Measurements from ENCODE around the gene GGA2.
"Not testable (repeated sequence)": the region's sequence is repeated elsewhere in the genome, so short reads cannot be mapped to it uniquely, and the experiment has no call there.

Gene GGA2

DNA sequence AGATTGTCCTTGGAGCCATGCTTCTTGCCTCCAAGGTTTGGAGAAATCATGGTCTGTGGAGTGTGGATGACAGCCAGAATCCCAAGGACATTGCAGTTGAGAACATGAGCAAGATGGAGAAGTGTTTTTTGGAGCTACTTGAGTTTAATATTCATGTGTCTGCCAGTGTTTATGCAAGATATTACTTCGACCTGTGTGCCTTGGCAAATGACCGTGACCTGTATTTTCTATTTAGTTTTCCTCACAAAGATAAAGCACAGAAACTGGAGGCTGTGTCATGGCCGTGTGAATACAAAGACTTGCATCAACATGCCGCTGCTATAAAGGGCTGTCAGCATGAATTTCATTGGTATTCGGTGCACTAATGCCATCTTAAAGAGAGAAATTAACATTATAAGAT is 9.0 kb downstream of the GGA2 start:
- FAIRE-seq = no peak

DNA sequence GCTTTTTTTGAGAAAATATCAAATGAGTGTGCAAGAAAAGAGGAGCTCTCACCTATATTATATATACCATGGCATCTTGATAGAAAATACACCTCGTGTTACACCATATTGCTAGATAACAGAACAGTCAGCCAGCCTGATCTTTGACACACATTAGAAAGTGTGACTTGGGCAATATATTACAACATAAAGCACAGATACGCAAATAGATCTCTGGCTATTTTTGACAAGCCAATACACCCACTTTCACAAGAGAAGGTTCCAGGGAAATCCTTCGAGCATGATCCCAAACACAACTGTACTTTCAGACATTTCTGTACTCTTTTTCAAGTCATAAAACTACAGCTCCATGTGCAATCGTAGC is 9.4 kb downstream of the GGA2 start:
- FAIRE-seq = no peak

DNA sequence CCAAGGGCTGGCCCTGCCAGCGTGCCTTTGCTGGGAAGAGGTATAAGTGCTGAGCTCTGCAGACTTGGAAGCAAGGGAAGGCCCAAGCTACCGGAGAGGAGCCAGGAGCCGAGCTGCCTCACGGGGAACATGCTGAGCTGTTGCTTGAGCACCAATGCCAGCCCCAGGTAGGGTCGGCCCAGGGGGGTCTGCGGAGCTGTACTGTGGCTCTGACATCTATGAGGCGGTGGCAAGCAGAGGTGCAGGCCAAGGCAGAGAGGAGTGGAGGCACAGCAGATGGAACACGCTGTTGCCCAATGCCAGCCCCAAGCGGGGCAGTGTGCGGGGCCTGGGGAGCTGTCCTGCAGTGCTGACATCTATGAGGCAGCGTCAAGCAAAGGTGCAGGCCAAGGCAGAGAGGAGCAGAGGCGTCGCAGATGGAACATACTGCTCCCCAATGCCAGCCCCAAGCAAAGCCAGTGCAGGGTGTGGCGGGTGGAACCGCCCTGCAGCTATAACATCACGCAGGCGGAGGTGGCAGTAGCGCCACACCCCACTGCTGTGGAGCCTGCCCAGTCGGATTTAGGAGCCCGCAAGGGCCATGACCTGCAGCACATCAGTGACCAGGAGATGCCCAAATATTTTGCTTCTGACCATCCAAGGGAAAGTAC is 10.0 kb downstream of the GGA2 start:
- FAIRE-seq = no peak

DNA sequence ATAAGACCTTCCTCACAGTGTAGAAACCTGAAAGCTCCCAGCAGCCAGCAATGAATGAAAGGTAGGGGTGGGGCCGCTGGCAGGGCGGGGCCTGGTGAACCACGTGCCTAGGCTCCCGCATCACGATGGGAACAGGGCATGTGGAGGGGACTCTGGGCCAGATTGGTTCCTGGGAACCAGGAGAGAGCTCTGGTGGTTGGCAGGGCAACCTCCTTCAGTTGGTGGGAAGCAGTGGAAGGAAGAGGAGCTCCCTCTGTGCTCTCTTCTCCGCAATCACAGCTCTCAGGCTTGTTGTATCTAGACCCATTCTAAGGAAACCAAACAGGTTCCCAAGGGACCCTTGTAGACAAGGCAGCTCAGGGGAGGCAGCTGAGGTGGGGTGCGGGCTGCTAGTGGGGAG is 10.5 kb downstream of the GGA2 start:
- no peak for FAIRE-seq

DNA sequence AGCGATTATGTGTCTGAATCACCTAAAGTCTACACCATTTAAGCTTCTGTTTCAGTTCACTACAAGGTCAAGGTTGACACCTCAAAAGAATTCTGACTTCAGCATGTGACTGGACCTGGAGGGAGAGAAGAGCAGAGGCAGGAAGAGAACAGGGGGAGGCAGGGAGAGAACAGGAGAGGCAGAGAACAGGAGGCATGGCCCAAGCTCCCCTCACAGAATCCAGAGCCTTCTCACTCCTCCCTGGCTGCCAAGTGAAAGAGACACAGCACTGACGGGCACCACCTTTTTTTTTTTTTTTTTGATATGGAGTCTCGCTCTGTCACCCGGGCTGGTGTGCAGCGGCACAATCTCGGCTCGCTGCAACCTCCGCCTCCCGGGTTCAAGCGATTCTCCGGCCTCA is 11.4 kb downstream of the GGA2 start:
- FAIRE-seq = no peak

DNA sequence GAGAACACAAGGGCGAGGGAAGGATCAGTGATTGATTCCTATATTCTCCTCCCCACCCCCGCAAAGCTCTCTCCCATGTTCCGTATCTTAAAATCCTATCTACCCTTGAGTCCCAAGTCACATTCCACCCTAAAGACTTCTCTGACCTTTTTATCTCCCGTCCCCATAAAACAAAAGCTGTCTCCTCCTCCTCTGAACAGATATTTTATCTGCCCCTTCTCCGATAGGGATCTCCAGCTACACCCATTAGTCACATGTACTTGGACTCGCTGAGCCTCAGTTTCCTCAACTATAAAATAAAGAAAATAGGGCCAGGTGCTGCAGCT is 12.8 kb downstream of the GGA2 start:
- no peak for FAIRE-seq

DNA sequence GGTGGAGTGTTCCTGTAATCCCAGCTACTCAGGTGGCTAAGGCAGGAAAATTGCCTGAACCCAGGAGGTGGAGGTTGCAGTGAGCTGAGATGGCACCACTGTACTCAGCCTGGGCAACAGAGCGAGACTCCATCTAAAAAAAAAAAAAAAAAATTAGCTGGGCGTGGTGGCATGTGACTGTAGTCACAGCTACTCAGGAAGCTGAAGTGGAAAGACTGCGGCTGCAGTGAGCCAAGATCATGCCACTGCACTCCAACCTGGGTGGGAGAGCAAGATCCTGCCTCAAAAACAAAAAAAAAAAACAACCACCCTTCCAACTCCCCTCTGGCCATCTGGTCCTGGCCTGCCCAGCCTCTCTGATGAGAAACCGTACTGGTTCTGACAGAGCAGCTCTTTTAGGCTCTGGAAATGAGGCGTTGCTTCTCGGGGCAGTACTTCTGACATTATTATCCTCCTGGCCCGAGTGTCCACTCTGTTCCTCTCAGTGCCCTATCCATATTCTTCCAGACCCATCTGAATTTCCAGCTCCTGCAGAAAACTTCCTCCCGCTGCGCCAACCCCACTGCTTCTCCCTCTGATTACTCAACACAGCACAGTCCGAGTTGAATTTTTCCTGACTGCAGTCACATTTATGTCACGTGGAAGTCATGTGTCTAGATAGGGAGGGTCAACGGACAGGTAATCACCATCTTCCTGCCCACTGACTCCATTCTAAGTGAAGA is 13.3 kb downstream of the GGA2 start:
- no peak for FAIRE-seq

DNA sequence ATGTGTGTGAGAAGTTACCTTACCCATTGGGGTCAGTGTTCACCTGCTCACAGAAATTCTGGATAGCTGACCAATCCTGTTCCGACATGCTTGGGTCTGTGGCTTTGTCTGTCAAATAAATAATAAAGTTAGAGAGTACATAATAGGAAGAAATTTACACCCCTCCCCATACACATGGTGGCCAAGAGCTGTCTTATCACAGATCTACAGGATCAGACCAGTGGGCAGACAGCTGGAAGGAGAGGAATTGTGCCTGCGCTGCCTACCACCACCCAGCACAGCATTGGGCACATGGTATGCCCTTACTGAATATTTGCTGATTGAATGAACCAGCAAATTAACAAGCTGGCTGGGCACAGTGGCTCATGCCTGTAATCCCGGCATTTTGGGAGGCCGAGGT is 14.6 kb downstream of the GGA2 start:
- FAIRE-seq = no peak

DNA sequence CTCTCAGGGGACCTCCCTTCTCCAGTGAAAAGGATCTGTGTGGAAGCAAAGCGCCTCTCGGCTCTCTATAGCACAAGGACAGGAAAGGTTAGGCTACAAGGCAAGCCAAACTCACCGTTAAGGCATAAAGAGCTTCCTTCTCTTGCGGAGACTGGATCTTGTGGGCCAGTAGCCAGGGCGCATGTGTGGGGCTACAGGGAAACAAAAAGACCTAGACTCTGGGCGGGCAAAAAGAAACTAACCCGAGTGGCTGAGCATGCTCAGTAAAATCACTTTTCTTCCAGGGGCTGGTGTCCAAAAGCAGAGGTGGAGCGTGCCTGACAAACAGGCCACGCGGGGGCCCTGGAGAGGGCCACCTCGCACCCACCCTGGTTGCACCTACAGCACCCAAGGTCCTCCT is 16.1 kb downstream of the GGA2 start:
- FAIRE-seq = no peak

DNA sequence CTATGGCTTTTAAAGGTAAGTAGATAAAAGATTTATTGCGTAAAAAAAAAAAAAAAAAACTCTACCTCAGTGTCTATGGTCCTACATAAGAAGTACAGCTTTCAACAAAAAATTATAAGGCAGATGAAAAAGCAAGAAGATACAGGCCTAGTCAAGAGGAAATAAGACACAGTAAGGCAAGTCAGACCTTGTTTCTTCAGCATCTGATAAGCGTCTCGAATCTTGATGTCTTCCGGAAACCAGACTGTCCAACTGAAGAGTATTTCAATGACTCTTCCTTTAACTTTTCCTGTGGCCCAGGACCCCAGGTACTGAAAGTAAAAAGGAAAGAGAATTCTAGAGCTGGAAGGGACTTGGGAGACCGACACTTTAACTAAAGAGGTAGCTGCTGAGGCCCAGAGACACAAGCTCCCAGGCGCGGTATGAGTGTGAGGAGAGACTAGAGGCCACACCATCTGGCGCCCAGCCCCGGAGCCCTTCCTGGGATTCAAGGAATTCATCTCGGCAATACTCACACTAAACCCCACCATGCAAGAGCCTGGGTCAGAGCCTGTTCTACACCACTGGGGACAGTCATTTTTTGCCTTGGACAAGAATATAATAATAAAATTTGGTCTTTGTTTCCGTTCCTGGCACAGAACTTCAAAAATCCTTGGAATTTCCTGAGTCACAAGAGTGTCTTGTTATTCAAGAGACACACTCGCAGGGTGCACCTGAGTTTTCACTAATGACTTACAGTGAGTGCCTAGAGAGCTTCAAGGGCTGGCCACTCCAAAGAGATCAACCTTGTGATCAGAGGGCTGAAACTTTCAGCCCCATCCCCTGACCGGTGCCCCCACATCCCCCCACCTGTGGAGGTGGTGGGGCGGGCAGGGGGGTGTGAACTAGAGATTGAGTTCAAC is 18.6 kb downstream of the GGA2 start:
- no peak for FAIRE-seq

DNA sequence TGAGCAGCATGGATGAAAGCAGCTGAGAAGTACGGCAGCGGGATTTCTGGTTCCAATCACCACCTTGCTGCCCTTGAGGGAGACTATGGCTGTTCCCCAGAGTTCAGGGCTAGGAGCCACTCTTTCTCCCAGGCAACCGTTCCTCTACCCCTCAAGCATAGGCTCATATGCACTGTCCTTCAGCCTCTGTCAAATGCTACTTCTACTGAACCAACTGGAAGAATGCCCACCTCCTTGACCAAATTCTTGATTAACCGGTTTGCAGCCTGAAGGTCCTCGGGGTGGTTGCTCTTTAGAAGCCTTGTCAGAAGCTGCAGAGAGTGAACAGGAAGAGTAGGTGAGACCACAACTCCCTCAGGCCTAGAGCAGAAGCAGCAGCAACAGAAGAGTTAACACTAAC is 23.8 kb downstream of the GGA2 start:
- FAIRE-seq = no peak

DNA sequence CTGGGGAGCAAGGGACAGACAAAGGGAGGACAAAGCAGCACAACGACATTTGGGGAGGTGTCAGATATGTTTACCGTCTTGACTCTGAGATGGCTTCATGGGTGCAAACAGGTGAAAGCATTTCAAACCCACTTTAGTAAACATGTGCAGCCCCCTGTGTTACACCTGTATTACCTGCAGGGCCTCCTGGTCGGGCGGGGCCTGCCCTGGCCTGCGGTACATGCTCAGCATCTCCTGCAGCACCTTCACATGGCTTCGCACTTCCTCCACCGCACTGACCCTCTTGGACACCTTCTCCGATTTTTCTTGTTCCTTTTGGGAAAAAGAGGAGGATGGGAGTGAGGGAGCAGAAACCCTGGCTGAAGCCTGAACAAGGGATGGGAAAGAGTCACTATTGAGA is 24.5 kb downstream of the GGA2 start:
- FAIRE-seq = no peak

DNA sequence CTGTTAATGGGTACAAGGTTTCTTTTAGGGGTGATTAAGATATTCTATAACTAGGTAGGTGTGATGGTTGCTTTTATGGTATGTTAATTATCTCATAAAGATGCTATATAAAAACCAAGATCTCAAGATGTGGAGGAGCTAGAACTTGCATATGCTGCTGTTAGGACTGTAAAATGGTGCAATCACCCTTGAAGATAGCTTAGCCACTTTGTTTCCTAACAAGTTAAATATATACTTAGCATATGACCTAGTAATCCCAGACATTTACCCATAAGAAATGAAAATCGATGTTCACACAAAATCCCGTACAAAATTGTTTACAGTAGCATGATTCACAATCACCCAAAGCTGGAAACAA is 25.1 kb downstream of the GGA2 start:
- FAIRE-seq = no peak

DNA sequence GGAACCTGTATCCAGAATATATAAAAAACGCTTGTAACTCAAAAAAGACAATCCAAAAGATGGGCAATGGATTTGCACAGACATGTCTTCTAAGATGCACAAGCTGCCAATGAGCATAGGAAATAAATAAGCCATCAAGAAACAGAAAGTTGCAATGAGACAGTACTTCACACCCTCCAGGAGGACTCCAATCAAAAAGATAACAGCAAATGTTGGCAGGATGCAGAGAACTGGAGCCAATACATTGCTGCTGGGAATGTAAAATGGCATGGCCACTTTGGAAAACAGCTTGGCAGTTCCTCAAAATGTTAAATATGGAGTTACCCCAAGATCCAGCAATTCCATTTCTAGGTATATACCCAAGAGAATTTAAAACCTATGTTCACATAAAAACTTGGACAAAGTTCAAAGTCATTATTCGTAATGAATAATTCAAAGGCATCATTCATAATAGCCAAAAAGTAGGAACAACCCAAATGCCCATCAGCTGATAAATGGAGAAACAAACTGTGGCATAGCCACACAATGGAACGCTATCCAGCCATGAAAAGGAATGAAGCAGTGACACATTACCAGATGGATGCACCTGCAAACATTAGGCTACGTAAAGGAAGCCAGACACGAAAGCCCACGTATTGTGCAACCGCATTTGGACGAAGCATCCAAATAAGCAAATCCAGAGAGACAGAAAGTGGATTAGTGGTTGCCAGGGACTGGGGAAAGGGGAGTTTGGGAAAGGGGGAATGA is 25.6 kb downstream of the GGA2 start:
- no peak for FAIRE-seq

DNA sequence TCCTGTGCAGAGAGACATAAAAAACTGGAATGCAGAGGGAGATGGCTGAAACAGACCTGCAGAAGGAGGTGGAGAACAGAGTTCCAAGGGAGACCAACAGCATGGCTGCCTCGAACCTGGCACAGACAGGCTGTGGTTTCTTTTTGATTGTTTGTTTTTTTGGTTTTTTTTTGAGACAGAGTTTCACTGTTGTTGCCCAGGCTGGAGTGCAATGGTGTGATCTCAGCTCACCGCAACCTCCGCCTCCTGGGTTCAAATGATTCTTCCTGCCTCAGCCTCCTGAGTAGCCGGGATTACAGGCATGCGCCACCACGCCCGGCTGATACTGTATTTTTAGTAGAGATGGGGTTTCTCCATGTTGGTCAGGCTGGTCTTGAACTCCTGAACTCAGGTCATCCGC is 26.8 kb downstream of the GGA2 start:
- FAIRE-seq = not testable (repeated sequence)

DNA sequence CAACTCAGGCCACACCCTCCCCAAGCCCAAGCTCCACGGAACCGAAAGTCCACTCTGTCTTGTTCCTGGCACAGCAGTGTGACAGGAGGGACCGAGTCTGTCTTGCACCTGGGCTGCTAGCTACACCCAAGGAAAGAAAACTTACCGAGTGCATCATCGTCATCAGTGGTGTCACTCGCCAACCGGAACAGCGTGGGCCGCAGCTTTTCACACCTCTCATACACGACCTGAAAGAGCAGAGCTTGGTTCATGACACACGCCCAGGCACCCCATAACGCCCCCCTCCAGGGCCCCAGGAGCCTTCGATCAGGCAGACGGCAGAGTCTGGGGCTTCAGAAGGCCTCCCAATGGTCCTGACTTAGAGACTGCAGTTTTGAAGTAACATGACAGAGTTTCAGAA is 27.5 kb downstream of the GGA2 start:
- no peak for FAIRE-seq

DNA sequence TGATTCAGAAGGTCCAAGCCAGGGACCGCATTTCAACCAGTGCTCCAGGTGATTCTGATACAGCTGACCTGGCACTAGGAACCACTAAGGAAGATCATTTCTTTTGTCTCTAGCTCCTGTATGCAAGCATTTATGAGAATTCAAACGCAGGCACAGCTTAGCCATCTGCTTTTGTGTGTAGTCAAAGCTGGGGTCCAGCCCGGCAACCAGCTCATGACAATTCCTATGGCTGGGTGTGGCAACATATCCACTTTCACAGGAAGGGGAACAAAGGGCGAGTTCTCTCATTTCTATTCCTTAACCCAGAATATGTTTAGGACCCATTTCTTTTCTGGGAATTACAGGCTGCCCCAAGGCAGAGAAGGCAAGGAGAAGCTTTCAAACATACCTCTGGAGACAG is 30.0 kb downstream of the GGA2 start:
- FAIRE-seq = no peak

DNA sequence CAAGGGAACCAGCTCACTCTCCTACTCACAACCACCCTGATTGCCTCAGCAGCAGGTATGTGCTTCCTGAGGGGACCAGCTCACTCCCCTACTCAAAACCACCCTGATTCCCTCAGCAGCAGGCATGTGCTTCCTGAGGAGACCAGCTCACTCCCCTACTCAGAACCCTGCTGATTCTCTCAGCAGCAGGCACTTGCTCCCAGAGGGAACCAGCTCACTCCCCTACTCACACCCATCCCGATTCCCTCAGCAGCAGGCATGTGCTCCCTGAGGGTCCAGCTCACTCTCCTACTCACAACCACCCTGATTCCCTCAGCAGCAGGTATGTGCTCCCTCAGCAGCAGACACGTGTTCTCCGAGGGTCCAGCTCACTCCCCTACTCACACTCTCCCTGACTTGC is 31.2 kb downstream of the GGA2 start:
- FAIRE-seq = no peak

DNA sequence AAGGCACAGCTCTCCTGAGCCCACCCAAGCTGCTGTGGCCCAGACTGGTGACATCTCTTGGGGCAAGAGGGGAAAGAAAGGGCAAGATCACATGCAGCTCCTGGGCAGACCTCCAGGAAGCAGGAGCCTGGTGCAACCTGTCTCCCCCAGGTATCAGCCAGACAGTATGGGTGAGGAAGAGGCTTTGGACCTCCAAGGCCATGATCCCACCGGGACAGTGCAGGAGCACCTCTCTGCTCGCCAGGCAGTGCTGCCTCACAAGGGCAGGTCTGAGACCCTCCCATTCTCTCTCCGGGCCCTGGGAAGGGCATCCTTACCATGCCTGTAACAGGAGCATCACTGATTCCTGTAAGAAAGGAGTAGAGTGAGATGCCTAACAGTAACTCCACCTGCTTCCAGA is 31.7 kb downstream of the GGA2 start:
- FAIRE-seq = no peak

DNA sequence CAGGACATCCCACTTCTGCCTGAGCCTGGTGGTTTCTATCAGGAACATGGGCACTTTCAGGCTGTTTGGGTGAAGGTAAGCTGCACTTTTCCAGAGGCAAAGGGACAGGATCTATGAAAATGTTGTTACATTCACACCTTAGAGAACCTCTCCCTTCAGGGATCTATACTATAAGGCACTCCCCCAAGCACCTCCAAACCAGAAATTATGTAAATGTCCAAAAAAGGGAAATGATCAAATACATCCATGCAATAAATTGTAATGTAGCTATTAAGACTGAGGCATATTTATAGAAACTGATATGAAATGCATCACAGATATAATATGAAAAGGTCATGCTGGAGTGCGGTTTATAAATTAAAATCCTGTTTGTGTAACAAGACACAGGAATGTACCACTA is 34.0 kb downstream of the GGA2 start:
- no peak for FAIRE-seq

DNA sequence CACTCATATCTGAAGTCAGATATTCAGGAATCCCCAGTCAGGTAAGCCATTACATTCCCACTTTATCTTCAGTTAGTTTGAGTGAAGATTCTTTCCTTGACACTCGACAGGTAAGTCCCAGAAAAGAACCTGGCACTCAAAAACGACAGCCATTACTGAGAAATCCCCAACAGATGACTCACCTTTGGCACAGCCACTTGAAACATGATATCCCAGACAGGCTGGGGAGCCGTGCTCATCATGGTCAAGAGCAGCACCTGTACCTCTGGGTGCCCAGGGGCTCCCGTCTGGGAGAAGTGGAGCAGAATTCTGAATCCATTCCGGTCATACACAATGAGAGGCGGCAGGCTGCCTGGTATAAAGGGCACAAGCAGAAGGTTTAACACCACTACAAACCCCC is 40.5 kb downstream of the GGA2 start:
- FAIRE-seq = no peak

DNA sequence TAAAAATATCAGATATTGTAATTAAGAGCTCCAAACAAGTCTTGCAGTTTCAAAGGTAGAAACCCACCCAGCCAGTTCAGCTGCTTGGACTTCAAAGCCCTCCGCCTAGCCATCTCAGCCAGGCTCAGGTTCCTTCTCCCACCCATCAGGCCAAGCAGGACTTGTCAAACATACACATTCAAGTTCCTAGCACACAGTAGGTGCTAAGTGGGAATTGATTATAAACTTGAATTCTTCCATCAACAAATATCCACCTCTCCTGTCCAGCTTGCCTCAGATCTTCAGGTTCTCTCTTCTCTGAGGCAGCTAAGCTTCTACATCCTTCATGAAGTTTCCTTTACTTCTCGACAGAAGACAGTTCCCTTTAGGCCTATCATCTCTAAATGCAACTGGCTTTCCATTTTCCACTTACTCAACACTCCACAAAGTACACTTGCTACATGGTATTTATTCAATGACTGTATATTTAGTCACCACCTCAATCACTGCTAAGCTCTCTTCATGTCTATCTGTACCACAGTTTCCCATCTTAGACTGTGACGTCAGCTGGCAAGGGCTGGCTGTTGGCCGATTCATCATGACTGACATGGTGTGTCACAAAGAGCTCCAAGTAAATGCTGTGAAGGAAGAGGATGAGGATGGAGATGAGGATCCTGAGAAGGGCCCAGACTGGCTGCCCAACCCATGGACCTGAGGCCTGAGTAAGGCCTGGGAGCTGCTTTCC is 44.0 kb downstream of the GGA2 start:
- no peak for FAIRE-seq

DNA sequence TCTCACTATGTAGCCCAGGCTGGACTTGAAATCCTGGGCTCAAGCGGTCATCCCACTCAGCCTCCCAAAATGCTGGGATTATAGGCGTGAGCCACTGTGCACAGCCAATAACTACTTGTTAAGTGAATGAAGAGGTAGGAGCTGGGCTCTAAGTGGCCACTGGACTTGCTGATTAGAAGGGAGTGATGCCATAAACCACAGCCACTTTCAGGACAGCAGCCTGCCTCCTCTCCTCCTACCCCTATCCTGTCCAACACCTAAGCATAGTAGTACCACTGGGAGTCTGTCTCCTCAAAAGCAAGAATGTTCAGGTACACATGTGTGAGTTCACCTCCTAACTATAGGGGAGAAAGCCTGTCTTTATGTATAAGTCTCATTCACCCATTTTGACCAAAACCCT is 45.1 kb downstream of the GGA2 start:
- FAIRE-seq = no peak

Data from G401.6 (cell line).